Endothelial cell of umbilical vein (primary cell): Measurements from ENCODE around the gene AIM2. TPM values are rescaled to one million over a fixed set of nuclear protein-coding genes. Genes with fewer than 3 reads are reported as not detected.
"Not testable (repeated sequence)": the region's sequence is repeated elsewhere in the genome, so short reads cannot be mapped to it uniquely, and the experiment has no call there.

ENCODE experiments used
- BruUV-seq: library from RNA; stranded (reverse); fragments of 400-500 nt; replicated peaks from 2 replicates; lab custom pipeline; 2021; lab: Mats Ljungman, UMichigan
- CTCF ChIA-PET: fragments of 300-600, 350-600 bp; sonication (Branson Sonifier 250); formaldehyde crosslinking; loops from one replicate; lab custom pipeline; 2021; ENCODE audit warnings: antibody characterized with exemption, inconsistent platforms; lab: Charles Lee
- POLR2A ChIA-PET: fragments of 300-600, 350-600 bp; sonication (Branson Sonifier 250); formaldehyde crosslinking; loops from one replicate; lab custom pipeline; 2021; ENCODE audit warnings: antibody characterized with exemption, inconsistent platforms; lab: Charles Lee
- DNase-seq: peaks from one replicate; pipeline ENCODE4 v3.0.0-alpha.2; 2011; ENCODE audit warnings: low read depth, low spot score
- FAIRE-seq: peaks from 2 replicates; lab custom pipeline; 2011; peaks lifted over from hg19 to GRCh38; lab: Jason Lieb, UNC
- H2AFZ ChIP-seq: 2 replicates; pipeline ENCODE4 v1.6.0; 2012; ENCODE audit warnings: low read depth, low read length, control low read depth, inconsistent platforms
- H3K27ac ChIP-seq: 2 replicates; pipeline ENCODE4 v1.5.1; 2011; ENCODE audit warnings: low read depth, mild to moderate bottlenecking, control low read depth, low read length, moderate library complexity; ENCODE audit not compliant: insufficient read depth
- H3K27me3 ChIP-seq, 2 experiments: 2 replicates each; pipeline versions ENCODE4 v1.6.0 to v1.6.1; 2011; ENCODE audit warnings: low read length in 2 of 2, mixed read lengths in 1 of 2; ENCODE audit not compliant: control insufficient read depth in 2 of 2, insufficient read depth in 2 of 2
- H3K36me3 ChIP-seq, 2 experiments: 2 replicates in 1 of 2; 3 replicates in 1 of 2; pipeline ENCODE4 v1.5.1; 2011; ENCODE audit warnings: low read length in 2 of 2, mild to moderate bottlenecking in 1 of 2, moderate library complexity in 1 of 2; ENCODE audit not compliant: control insufficient read depth in 2 of 2, insufficient read depth in 2 of 2; ENCODE audit errors: extremely low read depth in 1 of 2
- H3K4me1 ChIP-seq: 3 replicates; pipeline ENCODE4 v1.5.1; 2011; ENCODE audit warnings: mild to moderate bottlenecking, low read length; ENCODE audit not compliant: control insufficient read depth, insufficient read depth; ENCODE audit errors: extremely low read depth
- H3K4me2 ChIP-seq: 2 replicates; pipeline ENCODE4 v1.6.1; 2011; ENCODE audit warnings: low read length, control low read depth, mixed read lengths; ENCODE audit not compliant: insufficient read depth
- H3K4me3 ChIP-seq, 3 experiments: fragments of 200-600 bp in 1 of 3; sonication (generic), shearing (Covaris generic) in 1 of 3; replicated peaks in 1 of 3; 2 replicates each; pipeline ENCODE4 v1.5.1; 2011 to 2016; ENCODE audit warnings: control low read depth in 3 of 3, low read length in 3 of 3, mild to moderate bottlenecking in 2 of 3, inconsistent platforms in 1 of 3, low read depth in 1 of 3, moderate library complexity in 1 of 3; ENCODE audit not compliant: insufficient read depth in 1 of 3
- H3K79me2 ChIP-seq: 2 replicates; pipeline ENCODE4 v1.6.0; 2012; ENCODE audit warnings: low read length, inconsistent platforms; ENCODE audit not compliant: control insufficient read depth, insufficient read depth
- H3K9ac ChIP-seq: replicated peaks from 2 replicates; pipeline ENCODE3; 2011; ENCODE audit warnings: low read length, control low read depth; ENCODE audit not compliant: insufficient read depth; ENCODE audit errors: extremely low read depth
- H3K9me1 ChIP-seq: replicated peaks from 3 replicates; pipeline ENCODE4 v1.6.0; 2011; ENCODE audit warnings: mild to moderate bottlenecking, low read length; ENCODE audit not compliant: control insufficient read depth, insufficient read depth; ENCODE audit errors: extremely low read depth
- H3K9me3 ChIP-seq: replicated peaks from 2 replicates; pipeline ENCODE4 v1.5.1; 2012; ENCODE audit warnings: low read length, inconsistent platforms; ENCODE audit not compliant: control insufficient read depth, insufficient read depth
- H4K20me1 ChIP-seq: replicated peaks from 2 replicates; pipeline ENCODE3; 2011; ENCODE audit warnings: mild to moderate bottlenecking, low read length; ENCODE audit not compliant: control insufficient read depth, insufficient read depth; ENCODE audit errors: extremely low read depth
- EZH2 ChIP-seq: IDR thresholded peaks from 2 replicates; pipeline ENCODE4 v1.6.1; 2012; ENCODE audit warnings: borderline replicate concordance, low read depth, mild to moderate bottlenecking, moderate library complexity, low read length, inconsistent platforms; ENCODE audit not compliant: severe bottlenecking
- FOS ChIP-seq: IDR thresholded peaks from 2 replicates; pipeline ENCODE4 v1.6.1; 2011; ENCODE audit warnings: mild to moderate bottlenecking, low read length, moderate library complexity, borderline replicate concordance; ENCODE audit not compliant: insufficient read depth
- GATA2 ChIP-seq: IDR thresholded peaks from 2 replicates; pipeline ENCODE4 v1.7.0; 2011; ENCODE audit warnings: low read depth, mild to moderate bottlenecking, moderate library complexity, mixed read lengths, low read length; ENCODE audit not compliant: insufficient read length, insufficient read depth
- JUN ChIP-seq: IDR thresholded peaks from 2 replicates; pipeline ENCODE4 v1.6.1; 2011; ENCODE audit warnings: borderline replicate concordance, low read depth; ENCODE audit not compliant: insufficient read length, insufficient read depth
- MYC ChIP-seq: IDR thresholded peaks from one replicate; pipeline ENCODE4 v1.6.1; 2011; ENCODE audit warnings: mild to moderate bottlenecking, low read depth, low read length
- POLR2A ChIP-seq: IDR thresholded peaks from 2 replicates; pipeline ENCODE4 v1.6.1; 2012; ENCODE audit warnings: low read depth, mild to moderate bottlenecking, control low read depth, low read length
- POLR2AphosphoS5 ChIP-seq: IDR thresholded peaks from 2 replicates; pipeline ENCODE4 v1.6.1; 2012; ENCODE audit warnings: low read depth, mild to moderate bottlenecking, control low read depth, low read length, moderate library complexity; ENCODE audit not compliant: insufficient read depth
- dilution Hi-C: fragments of 300-500 bp; cut with MboI; formaldehyde crosslinking; loops from one replicate; pipeline ENCODE4 v1.15.0; 2019; ENCODE audit warnings: low sequenced_read_pairs; ENCODE audit not compliant: extremely low pct_ligation_motif_present
- intact Hi-C: fragments of 100-400 bp; cut with micrococcal nuclease; formaldehyde crosslinking; loops from one replicate; pipeline ENCODE4 v1.10.0; 2022
- polyA plus RNA-seq, 4 experiments: library from polyadenylated mRNA; depleted of rRNA in 3 of 4; stranded (reverse) in 3 of 4; unstranded in 1 of 4; fragments of >200 nt; gene quantifications; 2 replicates each; pipeline versions ENCODE4 v1.2.1 to v1.2.3, GENCODE V29; 2011 to 2012; ENCODE audit warnings: missing spikeins in 1 of 4
- total RNA-seq: library from RNA; stranded (reverse); gene quantifications from 2 replicates; pipeline ENCODE4 v1.2.3, GENCODE V29; 2021
- TF ChIP-seq, protein P1 (sequence below), 2 donors: IDR thresholded peaks; 1 replicate in 1 of 2; 2 replicates in 1 of 2; pipeline ENCODE4 v1.5.1; 2011; ENCODE audit warnings: low read length in 2 of 2, mild to moderate bottlenecking in 2 of 2, moderate library complexity in 2 of 2, control low read depth in 1 of 2, inconsistent platforms in 1 of 2, low read depth in 1 of 2; ENCODE audit not compliant: insufficient read depth in 1 of 2; ENCODE audit errors: extremely low read depth in 1 of 2
- TF ChIP-seq, protein P2 (sequence below): IDR thresholded peaks from 2 replicates; pipeline ENCODE4 v1.6.1; 2011; ENCODE audit not compliant: insufficient read depth, insufficient read length

The AIM2 gene
- total and polyA plus RNA-seq, 2 donors (not counting 3 experiments of a cell fraction or from before 2014, with no cell fraction given) = not detected

DNA sequence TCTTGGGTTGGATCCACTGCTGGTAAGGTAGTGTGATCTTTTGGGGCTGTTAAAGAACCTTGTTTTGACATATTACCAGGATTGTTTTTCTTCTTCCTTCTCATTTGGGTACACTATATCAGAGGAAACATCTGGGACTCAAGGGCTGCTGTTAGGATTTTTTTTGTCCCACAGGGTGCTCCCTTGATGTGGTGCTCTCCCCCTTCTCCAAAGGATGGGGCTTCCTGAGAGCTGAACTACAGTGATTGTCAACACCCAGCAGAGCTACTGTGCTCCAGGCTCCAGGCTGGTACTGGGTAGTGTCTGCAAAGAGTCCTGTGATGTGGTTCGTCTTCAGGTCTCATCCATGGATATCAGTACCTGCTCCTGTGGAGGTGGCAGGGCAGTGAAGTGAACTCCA, 46.3 kb downstream of the AIM2 start:
- H3K27ac ChIP-seq = no peak overlapping the region
- H3K4me2 ChIP-seq = no peak overlapping the region
- no peak overlapping the region for H3K9ac ChIP-seq
- H3K9me1 ChIP-seq = no peaks in the 10 kb centered on the region
- no peak for FAIRE-seq
- no peaks in the 10 kb centered on the region for H3K27me3 ChIP-seq
- intact Hi-C loops (no loop called here), dilution Hi-C loops (no loop called here)
- DNase-seq = peak; percentile 61
- TF ChIP-seq JUN (no peak), GATA2 (no peak), MYC (no peak), FOS (no peak), EZH2 (no peak), POLR2A (no peak), POLR2AphosphoS5 (no peak)
- TF ChIP-seq, protein P1, sequence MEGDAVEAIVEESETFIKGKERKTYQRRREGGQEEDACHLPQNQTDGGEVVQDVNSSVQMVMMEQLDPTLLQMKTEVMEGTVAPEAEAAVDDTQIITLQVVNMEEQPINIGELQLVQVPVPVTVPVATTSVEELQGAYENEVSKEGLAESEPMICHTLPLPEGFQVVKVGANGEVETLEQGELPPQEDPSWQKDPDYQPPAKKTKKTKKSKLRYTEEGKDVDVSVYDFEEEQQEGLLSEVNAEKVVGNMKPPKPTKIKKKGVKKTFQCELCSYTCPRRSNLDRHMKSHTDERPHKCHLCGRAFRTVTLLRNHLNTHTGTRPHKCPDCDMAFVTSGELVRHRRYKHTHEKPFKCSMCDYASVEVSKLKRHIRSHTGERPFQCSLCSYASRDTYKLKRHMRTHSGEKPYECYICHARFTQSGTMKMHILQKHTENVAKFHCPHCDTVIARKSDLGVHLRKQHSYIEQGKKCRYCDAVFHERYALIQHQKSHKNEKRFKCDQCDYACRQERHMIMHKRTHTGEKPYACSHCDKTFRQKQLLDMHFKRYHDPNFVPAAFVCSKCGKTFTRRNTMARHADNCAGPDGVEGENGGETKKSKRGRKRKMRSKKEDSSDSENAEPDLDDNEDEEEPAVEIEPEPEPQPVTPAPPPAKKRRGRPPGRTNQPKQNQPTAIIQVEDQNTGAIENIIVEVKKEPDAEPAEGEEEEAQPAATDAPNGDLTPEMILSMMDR (IDR thresholded peaks at IDR 0.05; ENCODE audit: extremely low read depth in 1 of 2, insufficient read depth in 1 of 2, low read depth in 1 of 2, low read length in 2 of 2) = no peak
- TF ChIP-seq, protein P2, sequence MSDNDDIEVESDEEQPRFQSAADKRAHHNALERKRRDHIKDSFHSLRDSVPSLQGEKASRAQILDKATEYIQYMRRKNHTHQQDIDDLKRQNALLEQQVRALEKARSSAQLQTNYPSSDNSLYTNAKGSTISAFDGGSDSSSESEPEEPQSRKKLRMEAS = no peak
- H3K4me3 ChIP-seq = no peak overlapping the region
- H4K20me1 ChIP-seq = no peaks in the 10 kb centered on the region
- H3K4me1 ChIP-seq = peaks cover 7% of the 10 kb centered on the region
- no peak overlapping the region for H2AFZ ChIP-seq
- ChIA-PET CTCF (interaction anchor here (0.9 to 1.4 kb wide), 5 partner anchors 15 to 826 kb away, joined by 3 read pairs; partner anchors contain the start of gene IFI16), POLR2A (no interaction called here)
- no TSS peak for BruUV-seq
- H3K36me3 ChIP-seq = peaks cover 23 to 33% of the 10 kb centered on the region in 2 experiments
- no peaks in the 10 kb centered on the region for H3K9me3 ChIP-seq
- peaks cover 68% of the 10 kb centered on the region for H3K79me2 ChIP-seq

DNA sequence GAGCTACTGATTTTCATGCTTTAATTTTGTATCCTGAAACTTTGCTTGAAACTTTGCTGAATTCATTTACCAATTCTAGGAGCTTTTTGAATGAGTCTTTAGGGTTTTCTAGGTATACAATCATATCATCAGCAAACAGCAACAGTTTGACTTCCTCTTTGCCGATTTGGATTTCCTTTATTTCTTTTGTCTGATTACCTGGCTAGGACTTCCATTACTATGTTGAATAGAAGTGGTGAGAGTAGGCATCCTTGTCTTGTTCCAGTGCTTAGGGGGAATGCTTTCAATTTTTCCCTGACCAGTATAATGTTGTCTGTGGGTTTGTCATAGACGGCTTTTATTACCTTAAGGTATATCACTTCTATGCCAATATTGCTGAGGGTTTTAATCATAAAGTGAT, 49.7 kb downstream of the AIM2 start:
- H2AFZ ChIP-seq, H4K20me1 ChIP-seq, H3K4me2 ChIP-seq, intact Hi-C loops, FAIRE-seq, H3K4me3 ChIP-seq, H3K4me1 ChIP-seq, H3K27ac ChIP-seq, BruUV-seq, POLR2A ChIA-PET, H3K9me3 ChIP-seq, H3K9me1 ChIP-seq, dilution Hi-C loops, H3K27me3 ChIP-seq, H3K9ac ChIP-seq: not testable (repeated sequence)
- peaks cover 79% of the 10 kb centered on the region for H3K79me2 ChIP-seq
- DNase-seq = peak; percentile 40
- CTCF ChIA-PET = interaction anchor here (0.9 to 1.3 kb wide), 2 partner anchors 11 to 14 kb away, joined by 3 to 5 read pairs; no protein-coding TSS in a partner anchor
- H3K36me3 ChIP-seq = peaks cover 9 to 10% of the 10 kb centered on the region in 2 experiments
